HG03045 (cell line): ENCODE results near the gene RBMS3.
"Not testable (repeated sequence)": the region's sequence is repeated elsewhere in the genome, so short reads cannot be mapped to it uniquely, and the experiment has no call there.

Experiments
- ATAC-seq: cut with Tn5 transposase; IDR thresholded peaks from one replicate; pipeline ENCODE4 v1.9.1; 2021; ENCODE audit warnings: mild to moderate bottlenecking, moderate library complexity; ENCODE audit not compliant: unreplicated experiment

RBMS3 gene

DNA sequence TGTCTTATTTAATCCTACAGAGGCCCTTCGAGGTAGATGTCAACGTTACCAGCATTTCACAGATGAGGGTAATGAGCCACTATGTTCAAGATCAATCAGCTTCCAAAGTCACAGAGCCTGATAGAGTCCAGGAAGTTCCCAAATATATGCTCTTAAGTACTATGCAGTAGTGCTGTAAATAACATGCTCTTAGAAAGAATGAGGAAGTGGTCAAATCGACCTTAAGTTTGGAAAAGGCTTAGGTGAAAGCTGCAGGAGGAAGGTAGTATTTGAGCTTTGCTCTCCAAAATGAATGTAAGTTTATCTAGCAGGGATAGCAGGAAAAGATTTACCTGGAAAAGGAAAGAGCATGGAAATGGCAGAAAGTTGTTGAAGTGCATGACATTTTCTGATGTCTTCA lies 234.0 kb downstream of the RBMS3 start:
- no peak for ATAC-seq

DNA sequence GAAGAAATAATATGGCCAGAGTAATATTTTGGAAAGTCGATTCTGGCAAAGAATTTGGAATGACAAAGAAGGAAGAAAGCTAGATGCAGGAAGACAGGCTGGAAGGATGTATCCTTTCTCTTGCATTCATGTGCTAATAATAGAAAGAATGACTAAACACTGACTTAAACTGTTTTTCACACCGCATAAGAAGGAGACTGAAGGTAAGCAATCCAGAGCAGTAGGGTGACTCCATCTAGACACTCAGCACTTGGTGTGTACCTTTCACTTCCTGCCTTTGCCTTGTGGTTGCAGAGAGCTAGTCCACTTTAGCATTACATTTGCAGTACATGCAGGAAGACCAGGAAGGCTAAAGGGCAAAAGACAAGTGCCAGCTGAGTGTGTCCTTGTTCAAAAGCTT lies 234.6 kb downstream of the RBMS3 start:
- ATAC-seq: no peak

DNA sequence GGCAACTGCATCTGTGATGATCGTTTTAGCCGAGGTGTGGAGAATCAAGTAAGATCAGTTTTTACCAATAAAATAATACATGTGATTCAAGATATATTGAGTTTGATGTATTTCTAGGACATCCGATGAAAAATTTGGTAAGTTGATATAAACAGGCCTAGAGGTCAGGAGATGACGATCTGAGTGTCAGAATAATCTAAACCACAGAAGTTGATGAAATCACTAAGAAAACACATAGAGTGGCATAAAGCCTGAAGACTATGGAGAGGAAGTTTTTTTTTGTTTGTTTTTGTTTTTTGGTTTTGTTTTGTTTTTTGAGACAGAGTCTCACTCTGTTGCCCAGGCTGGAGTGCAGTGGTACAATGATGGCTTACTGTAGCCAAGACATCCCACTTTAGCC lies 235.3 kb downstream of the RBMS3 start:
- ATAC-seq: no peak

GRCh38 chr3:29520764-29521163 lies 239.9 kb downstream of the RBMS3 start:
- no peak for ATAC-seq

DNA sequence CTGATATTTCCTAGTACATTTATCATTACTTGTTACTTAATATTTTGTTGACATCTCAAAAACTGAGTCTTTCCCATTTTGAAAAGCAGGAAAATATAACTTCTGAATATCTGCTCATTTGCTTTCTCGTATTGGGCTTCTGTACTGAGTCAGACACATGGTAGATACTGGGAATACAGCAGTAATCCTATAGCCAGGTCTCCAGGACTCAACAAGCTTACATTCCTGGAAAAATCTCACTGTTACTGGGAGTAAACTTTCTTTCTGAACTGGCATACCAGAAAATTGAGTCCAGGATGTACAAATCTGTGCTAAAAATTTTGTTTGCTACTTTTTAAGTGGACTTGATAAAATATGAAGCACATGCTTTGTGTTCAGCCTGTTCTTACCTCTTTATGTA lies 240.4 kb downstream of the RBMS3 start:
- ATAC-seq: no peak

- ATAC-seq: no peak
Observed at GRCh38 chr3:29521751-29522150, 240.9 kb downstream of the RBMS3 start.

DNA sequence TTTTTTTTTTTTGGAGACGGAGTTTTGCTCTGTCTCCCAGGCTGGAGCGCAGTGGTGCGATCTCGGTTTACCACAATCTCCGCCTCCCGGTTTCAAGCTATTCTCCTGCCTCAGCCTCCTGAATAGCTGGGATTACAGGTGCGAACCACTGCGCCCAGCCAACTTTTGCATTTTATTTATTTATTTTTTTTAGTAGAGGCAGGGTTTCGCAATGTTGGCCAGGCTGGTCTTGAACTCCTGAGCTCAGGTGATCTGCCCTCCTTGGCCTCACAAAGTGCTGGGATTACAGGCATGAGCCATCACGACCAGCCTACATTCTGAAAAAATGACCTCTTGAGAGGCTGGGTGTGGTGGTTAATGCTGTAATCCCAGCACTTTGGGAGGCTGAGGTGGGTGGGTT lies 243.6 kb downstream of the RBMS3 start:
- ATAC-seq: not testable (repeated sequence)

DNA sequence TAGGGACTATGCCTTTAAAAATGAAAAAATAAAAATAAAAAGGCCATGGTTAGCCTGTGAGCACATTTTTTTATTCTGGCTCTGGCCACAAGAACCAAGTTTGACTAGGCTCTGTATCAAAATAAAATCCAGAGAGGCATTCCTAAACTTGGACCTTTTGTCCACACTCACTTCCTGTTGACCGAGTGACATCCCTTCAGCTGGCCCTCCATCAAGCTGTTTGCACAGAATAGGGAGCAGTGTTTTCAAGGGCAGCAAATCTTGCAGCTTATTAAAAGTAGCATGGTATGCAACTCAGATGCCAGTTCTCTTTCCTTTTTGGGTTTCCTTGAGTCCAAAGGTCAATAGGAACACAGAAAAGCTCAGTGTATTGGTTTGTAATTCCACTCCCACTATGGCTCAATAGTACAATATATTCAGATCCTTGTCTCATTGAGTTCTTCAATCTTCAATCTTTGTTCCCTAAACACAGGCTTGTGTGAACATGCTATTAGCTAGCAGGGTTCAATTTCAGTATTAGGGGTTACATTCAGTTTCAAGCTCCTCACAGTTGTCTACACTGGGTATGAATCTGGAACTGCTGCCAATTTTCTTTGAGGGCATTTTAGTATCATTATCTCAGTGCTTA lies 244.5 kb downstream of the RBMS3 start:
- ATAC-seq: no peak

DNA sequence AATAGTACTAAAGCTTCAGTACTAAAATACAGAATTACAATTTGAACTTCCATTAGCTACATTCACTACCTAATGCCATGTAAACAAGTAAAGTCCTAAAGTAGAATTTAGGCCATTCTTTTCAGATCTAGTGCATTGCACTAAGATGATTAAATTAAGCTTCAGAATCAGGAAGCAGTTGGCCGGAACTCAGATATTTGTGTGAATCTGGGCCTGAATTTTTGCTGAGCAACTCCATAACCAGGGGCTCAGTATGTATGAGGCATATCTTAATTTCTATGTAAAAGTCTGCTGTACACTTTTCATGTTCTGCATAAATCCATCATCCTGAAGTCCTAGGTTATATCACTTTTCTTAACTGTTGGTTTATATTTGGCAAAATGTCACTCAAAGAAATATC lies 246.4 kb downstream of the RBMS3 start:
- no peak for ATAC-seq

DNA sequence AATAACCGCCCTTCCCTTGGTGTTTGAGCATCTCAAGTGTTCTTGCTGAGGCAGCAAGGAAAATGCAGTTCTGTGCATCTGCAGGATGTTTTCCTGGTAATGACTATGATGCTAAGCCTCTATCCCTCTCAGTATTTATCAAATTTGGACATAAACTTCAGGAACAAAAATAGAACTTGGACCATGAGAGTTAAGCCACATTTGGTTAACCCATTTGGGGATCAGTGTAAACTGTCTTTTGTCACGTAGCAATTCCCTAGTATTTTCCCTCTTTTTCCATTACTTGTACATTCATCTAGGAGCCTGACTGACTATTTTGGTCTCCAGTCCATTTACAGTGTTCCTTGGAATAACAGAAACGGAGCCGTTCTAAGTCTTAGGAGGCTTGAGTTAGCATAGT lies 250.8 kb downstream of the RBMS3 start:
- no peak for ATAC-seq

GRCh38 chr3:29532473-29532872 lies 251.6 kb downstream of the RBMS3 start:
- ATAC-seq: no peak

DNA sequence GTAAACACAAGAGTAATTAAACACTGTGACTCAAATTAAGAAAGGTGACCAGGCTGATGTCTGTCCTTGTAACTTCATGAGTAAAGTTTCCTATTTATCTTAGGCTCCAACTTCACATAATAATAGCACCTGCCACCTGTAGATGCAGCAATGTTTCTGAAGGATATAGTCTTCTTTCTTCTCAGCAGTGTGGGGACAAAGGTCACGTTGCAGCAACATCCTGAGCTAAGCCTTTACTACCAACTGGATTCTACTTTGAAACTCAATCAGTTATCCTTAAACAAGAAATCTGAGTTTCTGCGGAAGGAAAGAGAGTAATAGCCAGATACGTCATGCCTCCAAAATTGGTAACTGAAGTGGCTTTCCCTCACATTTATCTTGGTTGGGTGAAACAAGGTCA lies 253.1 kb downstream of the RBMS3 start:
- no peak for ATAC-seq

- ATAC-seq: no peak
Observed at GRCh38 chr3:29536016-29536758, 255.3 kb downstream of the RBMS3 start.

DNA sequence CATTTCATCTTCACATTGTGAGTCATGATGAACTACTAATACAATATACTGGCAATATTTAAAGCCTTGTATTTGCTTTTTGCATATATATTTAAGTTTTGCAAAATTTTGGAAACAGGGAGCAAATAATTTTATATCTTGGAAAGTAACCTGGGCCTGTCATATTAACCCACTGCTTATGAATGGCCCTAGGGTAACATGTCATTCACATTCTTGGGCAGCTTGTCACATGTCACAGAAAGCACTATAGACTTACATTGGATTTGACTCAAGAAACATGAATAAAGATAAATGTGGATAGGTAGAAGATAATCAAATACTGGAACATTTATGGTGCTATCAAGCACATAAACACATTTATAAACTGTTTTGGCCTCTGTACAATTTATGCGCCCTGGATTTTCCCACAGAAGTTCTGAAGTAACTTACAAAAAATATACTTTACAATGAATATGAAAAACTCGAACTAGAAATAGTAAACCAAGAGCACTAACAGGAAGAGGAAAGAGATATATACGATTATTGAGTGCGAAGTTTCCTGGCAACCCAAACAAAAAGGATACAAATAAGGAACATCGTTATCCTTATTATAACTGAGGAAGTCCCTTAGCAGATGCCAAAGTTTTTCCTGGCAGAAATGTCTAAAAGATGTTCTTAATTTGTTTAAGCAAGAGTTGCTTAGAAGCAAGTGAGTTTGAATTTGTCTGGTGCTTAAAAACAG lies 257.2 kb downstream of the RBMS3 start:
- no peak for ATAC-seq

- ATAC-seq: no peak
Observed at GRCh38 chr3:29538610-29538958, 257.7 kb downstream of the RBMS3 start.

DNA sequence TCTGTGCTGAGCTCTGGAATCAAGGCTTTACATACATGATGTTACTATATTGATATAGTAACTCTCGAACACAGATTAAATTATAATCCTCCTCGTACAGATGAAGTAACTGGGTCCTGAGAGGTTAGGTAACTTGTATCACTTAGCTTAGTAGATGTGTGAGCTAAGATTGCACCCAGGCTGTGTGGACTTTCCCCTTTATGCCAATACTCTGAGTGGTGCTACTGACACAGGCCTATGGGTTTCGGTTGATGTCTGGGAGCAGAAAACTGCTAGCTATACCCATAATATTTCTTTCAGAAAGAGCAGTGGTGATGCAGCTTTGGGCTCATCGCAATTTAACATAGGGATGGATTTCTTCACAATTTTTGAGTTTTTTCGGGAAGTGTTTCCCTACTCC lies 259.7 kb downstream of the RBMS3 start:
- no peak for ATAC-seq

GRCh38 chr3:29544701-29545363 lies 264.0 kb downstream of the RBMS3 start:
- ATAC-seq: no peak

GRCh38 chr3:29545615-29546014 lies 264.7 kb downstream of the RBMS3 start:
- ATAC-seq: no peak

GRCh38 chr3:29552051-29552450 lies 271.2 kb downstream of the RBMS3 start:
- ATAC-seq: no peak

- ATAC-seq: no peak
Observed at GRCh38 chr3:29554566-29554965, 273.7 kb downstream of the RBMS3 start.

DNA sequence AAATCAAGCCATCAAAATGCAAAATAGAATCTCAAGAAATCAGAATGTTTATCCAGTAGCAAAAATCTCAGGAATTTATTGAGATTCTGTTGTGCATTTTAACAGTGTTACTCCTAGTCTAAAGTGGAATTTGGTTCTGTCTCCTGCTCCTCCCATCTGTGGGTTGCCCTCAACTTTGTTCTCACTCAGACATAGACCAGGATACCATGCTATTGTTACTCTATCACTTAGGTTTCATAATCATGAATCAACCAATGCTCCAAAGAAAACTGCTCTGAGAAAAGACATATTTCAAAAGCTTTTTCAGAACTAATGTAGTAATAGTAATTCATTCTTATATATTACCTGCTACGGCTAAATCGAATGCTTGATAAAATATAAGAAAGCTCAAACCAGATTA lies 274.7 kb downstream of the RBMS3 start:
- no peak for ATAC-seq

DNA sequence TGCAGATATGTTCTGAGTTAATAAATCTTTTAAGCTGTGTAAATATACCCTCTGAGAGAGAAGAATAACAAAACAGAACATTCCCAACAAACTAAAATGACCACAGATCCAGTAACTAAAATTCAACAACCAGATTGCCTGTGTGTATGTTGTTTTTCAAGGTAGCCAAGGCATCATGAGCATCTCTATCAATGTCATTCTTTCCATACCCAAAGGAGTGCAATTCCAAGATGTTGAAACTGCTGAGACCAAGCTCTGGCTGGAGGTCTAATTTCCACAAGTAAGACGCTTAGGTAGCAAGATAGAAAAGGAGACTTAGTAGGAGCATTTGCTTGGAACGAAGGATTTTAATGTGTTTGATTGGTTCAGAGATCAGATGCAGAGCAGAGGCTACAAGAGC lies 276.3 kb downstream of the RBMS3 start:
- ATAC-seq: no peak
